CD4-positive, alpha-beta T cell (primary cell): ENCODE measurements around the gene MARVELD2. TPM values are rescaled to one million over a fixed set of nuclear protein-coding genes. Genes with fewer than 3 reads are reported as not detected.

Experiments used
- ATAC-seq: fragments of 200-7000 bp; cut with Tn5 transposase; one replicate; pipeline ENCODE4 v1.10.0; 2022; ENCODE audit warnings: mild to moderate bottlenecking; ENCODE audit not compliant: poor library complexity
- CTCF ChIA-PET: fragments of 350-600 bp; sonication (Branson Sonifier 250); formaldehyde crosslinking; loops from one replicate; lab custom pipeline; 2021; ENCODE audit warnings: antibody characterized with exemption, inconsistent platforms; lab: Charles Lee
- POLR2A ChIA-PET: fragments of 350-600 bp; sonication (Branson Sonifier 250); formaldehyde crosslinking; loops from one replicate; lab custom pipeline; 2021; ENCODE audit warnings: antibody characterized with exemption, inconsistent platforms; lab: Charles Lee
- DNase-seq, 14 experiments: peaks; one replicate each; pipeline ENCODE4 v3.0.0-alpha.2; 2013 to 2020; ENCODE audit warnings: mixed read lengths in 2 of 14
- H3K27ac ChIP-seq, 2 donors: one replicate each; pipeline versions ENCODE4 v1.5.1 to v1.7.0; 2013; ENCODE audit warnings: low read length in 2 of 2, low read depth in 1 of 2, mild to moderate bottlenecking in 1 of 2
- H3K27me3 ChIP-seq, 2 experiments: 1 replicate in 1 of 2; 2 replicates in 1 of 2; pipeline versions ENCODE4 v1.6.1 to v1.7.0; 2013; ENCODE audit warnings: low read length in 2 of 2, control low read depth in 1 of 2, mild to moderate bottlenecking in 1 of 2, moderate library complexity in 1 of 2; ENCODE audit not compliant: insufficient read depth in 2 of 2, control insufficient read depth in 1 of 2
- H3K36me3 ChIP-seq: one replicate; pipeline ENCODE4 v1.6.1; 2013; ENCODE audit warnings: low read length, control low read depth; ENCODE audit not compliant: insufficient read depth
- H3K4me1 ChIP-seq: one replicate; pipeline ENCODE4 v1.6.1; 2013; ENCODE audit warnings: low read length, control low read depth; ENCODE audit not compliant: insufficient read depth
- H3K4me3 ChIP-seq: one replicate; pipeline ENCODE4 v1.5.1; 2013; ENCODE audit warnings: mild to moderate bottlenecking, low read length, moderate library complexity
- H3K9me3 ChIP-seq, 2 experiments: 1 replicate in 1 of 2; 2 replicates in 1 of 2; pipeline versions ENCODE4 v1.6.1 to v1.7.0; 2013; ENCODE audit warnings: low read length in 2 of 2, mild to moderate bottlenecking in 2 of 2, control low read depth in 1 of 2, moderate library complexity in 1 of 2; ENCODE audit not compliant: control insufficient read depth in 1 of 2, insufficient read depth in 1 of 2
- H3K27ac Mint-ChIP-seq: one replicate; pipeline ENCODE4 v1.8.0; 2020; ENCODE audit warnings: mixed read lengths
- H3K27me3 Mint-ChIP-seq: one replicate; pipeline ENCODE4 v1.8.0; 2021; ENCODE audit warnings: mixed read lengths
- H3K36me3 Mint-ChIP-seq: one replicate; pipeline ENCODE4 v1.8.0; 2021; ENCODE audit warnings: low read depth, mixed read lengths
- H3K4me1 Mint-ChIP-seq: one replicate; pipeline ENCODE4 v1.8.0; 2021; ENCODE audit warnings: low read depth, mixed read lengths
- H3K4me3 Mint-ChIP-seq: one replicate; pipeline ENCODE4 v1.8.0; 2020; ENCODE audit warnings: mild to moderate bottlenecking, mixed read lengths
- H3K9me3 Mint-ChIP-seq: one replicate; pipeline ENCODE4 v1.8.0; 2020; ENCODE audit warnings: mixed read lengths
- intact Hi-C, 2 experiments: fragments of 100-400 bp; cut with DNase I in 1 of 2; cut with micrococcal nuclease in 1 of 2; formaldehyde crosslinking; loops; one replicate each; pipeline versions ENCODE4 v1.15.1 to v1.9.0; 2023 to 2025; cut with DNase I, micrococcal nuclease
- total RNA-seq, 174 experiments: library from RNA in 2 of 174; stranded (reverse) in 2 of 174; gene quantifications; one replicate each; pipeline ENCODE4 v1.2.3 and lab custom pipeline; 2021 to 2026
- TF ChIP-seq, protein P1 (sequence below): fragments of 200-600 bp; IDR thresholded peaks from one replicate; pipeline ENCODE4 v1.8.0; 2022; ENCODE audit warnings: antibody characterized with exemption, mild to moderate bottlenecking

MARVELD2 gene
- total RNA-seq, 2 experiments from 2014 or later, result 0.14 to 0.19 TPM

- TF ChIP-seq, protein P1, sequence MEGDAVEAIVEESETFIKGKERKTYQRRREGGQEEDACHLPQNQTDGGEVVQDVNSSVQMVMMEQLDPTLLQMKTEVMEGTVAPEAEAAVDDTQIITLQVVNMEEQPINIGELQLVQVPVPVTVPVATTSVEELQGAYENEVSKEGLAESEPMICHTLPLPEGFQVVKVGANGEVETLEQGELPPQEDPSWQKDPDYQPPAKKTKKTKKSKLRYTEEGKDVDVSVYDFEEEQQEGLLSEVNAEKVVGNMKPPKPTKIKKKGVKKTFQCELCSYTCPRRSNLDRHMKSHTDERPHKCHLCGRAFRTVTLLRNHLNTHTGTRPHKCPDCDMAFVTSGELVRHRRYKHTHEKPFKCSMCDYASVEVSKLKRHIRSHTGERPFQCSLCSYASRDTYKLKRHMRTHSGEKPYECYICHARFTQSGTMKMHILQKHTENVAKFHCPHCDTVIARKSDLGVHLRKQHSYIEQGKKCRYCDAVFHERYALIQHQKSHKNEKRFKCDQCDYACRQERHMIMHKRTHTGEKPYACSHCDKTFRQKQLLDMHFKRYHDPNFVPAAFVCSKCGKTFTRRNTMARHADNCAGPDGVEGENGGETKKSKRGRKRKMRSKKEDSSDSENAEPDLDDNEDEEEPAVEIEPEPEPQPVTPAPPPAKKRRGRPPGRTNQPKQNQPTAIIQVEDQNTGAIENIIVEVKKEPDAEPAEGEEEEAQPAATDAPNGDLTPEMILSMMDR, result no peak
- ChIA-PET POLR2A (no interaction called here), CTCF (no interaction called here)
- no peak overlapping the region for H3K4me3 ChIP-seq
- no peaks in the 10 kb centered on the region for H3K36me3 ChIP-seq
- H3K27me3 ChIP-seq, result peaks cover 0 to 6% of the 10 kb centered on the region in 2 experiments
- ATAC-seq (no peak), DNase-seq (no peak)
- Mint-ChIP-seq H3K4me3 (no peak overlapping the region), H3K27ac (no peak overlapping the region), H3K36me3 (no peaks in the 10 kb centered on the region), H3K9me3 (no peaks in the 10 kb centered on the region), H3K4me1 (no peaks in the 10 kb centered on the region), H3K27me3 (peaks cover 39% of the 10 kb centered on the region)
- H3K27ac ChIP-seq, result no peak overlapping the region
- intact Hi-C loops, result no loop called here
- H3K4me1 ChIP-seq, result no peaks in the 10 kb centered on the region
- no peaks in the 10 kb centered on the region for H3K9me3 ChIP-seq
Observed at GRCh38 chr5:69485471-69485870, 70.6 kb downstream of the MARVELD2 start.

GRCh38 chr5:69489246-69489645 is 74.3 kb downstream of the MARVELD2 start:
- Histone ChIP-seq H3K9me3 (peaks cover 0 to 6% of the 10 kb centered on the region in 2 experiments), H3K27ac (no peak overlapping the region), H3K36me3 (no peaks in the 10 kb centered on the region), H3K4me3 (no peak overlapping the region), H3K27me3 (peaks cover 22 to 36% of the 10 kb centered on the region in 2 experiments), H3K4me1 (peaks cover 22% of the 10 kb centered on the region)
- intact Hi-C loops, result no loop called here
- Mint-ChIP-seq H3K4me3 (no peak overlapping the region), H3K9me3 (no peaks in the 10 kb centered on the region), H3K27me3 (peaks cover 67% of the 10 kb centered on the region), H3K4me1 (no peaks in the 10 kb centered on the region), H3K36me3 (no peaks in the 10 kb centered on the region), H3K27ac (no peak overlapping the region)
- DNase-seq (no peak), ATAC-seq (no peak)
- TF ChIP-seq, protein P1, result no peak
- ChIA-PET CTCF (no interaction called here), POLR2A (no interaction called here)

- no peak for DNase-seq
- ATAC-seq, result no peak
- TF ChIP-seq, protein P1, result no peak
- Histone ChIP-seq H3K4me3 (no peak overlapping the region), H3K9me3 (peaks cover 0 to 6% of the 10 kb centered on the region in 2 experiments), H3K36me3 (no peaks in the 10 kb centered on the region), H3K27me3 (peaks cover 35 to 52% of the 10 kb centered on the region in 2 experiments), H3K27ac (no peak overlapping the region), H3K4me1 (peaks cover 22% of the 10 kb centered on the region)
- peaks cover 74% of the 10 kb centered on the region for H3K27me3 Mint-ChIP-seq
- no peak overlapping the region for H3K4me3 Mint-ChIP-seq
- H3K9me3 Mint-ChIP-seq, result no peaks in the 10 kb centered on the region
- H3K36me3 Mint-ChIP-seq, result no peaks in the 10 kb centered on the region
- ChIA-PET POLR2A (no interaction called here), CTCF (no interaction called here)
- H3K27ac Mint-ChIP-seq, result no peak overlapping the region
- intact Hi-C loops, result no loop called here
- H3K4me1 Mint-ChIP-seq, result no peaks in the 10 kb centered on the region
Observed at GRCh38 chr5:69491027-69491426, 76.1 kb downstream of the MARVELD2 start.
